ENCODE data around the gene EIF2B2.

DNA sequence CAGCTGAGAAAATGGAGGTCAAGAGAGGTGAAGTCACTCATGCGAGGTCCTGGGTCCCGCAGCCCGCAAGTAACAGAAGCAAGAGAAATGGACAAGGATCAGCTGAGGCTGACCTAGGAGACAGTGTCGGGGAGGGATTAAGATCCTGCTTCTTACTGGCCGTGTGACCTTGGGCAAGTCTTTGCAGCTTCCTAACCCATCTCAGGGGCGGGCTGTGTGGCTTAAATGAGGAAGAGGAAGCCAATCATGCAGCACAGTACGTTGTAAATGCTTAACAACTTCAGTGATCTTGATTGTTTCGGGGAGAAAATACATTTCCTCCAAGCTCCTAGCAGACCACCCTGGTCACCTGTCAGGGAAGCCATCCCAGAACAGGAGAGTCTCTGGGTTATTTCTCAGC is 40.2 kb upstream of the EIF2B2 start:
- TF ChIP-seq, protein P1, sequence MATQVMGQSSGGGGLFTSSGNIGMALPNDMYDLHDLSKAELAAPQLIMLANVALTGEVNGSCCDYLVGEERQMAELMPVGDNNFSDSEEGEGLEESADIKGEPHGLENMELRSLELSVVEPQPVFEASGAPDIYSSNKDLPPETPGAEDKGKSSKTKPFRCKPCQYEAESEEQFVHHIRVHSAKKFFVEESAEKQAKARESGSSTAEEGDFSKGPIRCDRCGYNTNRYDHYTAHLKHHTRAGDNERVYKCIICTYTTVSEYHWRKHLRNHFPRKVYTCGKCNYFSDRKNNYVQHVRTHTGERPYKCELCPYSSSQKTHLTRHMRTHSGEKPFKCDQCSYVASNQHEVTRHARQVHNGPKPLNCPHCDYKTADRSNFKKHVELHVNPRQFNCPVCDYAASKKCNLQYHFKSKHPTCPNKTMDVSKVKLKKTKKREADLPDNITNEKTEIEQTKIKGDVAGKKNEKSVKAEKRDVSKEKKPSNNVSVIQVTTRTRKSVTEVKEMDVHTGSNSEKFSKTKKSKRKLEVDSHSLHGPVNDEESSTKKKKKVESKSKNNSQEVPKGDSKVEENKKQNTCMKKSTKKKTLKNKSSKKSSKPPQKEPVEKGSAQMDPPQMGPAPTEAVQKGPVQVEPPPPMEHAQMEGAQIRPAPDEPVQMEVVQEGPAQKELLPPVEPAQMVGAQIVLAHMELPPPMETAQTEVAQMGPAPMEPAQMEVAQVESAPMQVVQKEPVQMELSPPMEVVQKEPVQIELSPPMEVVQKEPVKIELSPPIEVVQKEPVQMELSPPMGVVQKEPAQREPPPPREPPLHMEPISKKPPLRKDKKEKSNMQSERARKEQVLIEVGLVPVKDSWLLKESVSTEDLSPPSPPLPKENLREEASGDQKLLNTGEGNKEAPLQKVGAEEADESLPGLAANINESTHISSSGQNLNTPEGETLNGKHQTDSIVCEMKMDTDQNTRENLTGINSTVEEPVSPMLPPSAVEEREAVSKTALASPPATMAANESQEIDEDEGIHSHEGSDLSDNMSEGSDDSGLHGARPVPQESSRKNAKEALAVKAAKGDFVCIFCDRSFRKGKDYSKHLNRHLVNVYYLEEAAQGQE (IDR thresholded peaks at IDR 0.05; ENCODE audit: insufficient read depth in 1 of 2, low read depth in 2 of 2, low read length in 2 of 2) = no peak
- no peak for TF ChIP-seq POLR2AphosphoS5 (IDR thresholded peaks at IDR 0.05; ENCODE audit: low read depth, low read length)
- TF ChIP-seq SIN3A (IDR thresholded peaks at IDR 0.05; ENCODE audit: borderline replicate concordance, insufficient read depth, low read length) = no peak
- TF ChIP-seq TAF1 (IDR thresholded peaks at IDR 0.05; ENCODE audit: borderline replicate concordance, insufficient read depth, low read length) = no peak

Data from PFSK-1 (cell line).